Ishikawa (cell line): ENCODE results near the gene FGGY.

ENCODE experiments used
- CEBPB ChIP-seq: IDR thresholded peaks from 2 replicates; pipeline ENCODE4 v1.6.1; 2012
- CREB1 ChIP-seq: IDR thresholded peaks from 2 replicates; pipeline ENCODE4 v1.6.1; 2012; ENCODE audit warnings: low read depth
- EGR1 ChIP-seq: IDR thresholded peaks from 2 replicates; pipeline ENCODE4 v1.6.1; 2012
- EP300 ChIP-seq: IDR thresholded peaks from 2 replicates; pipeline ENCODE4 v1.6.1; 2012; ENCODE audit warnings: borderline replicate concordance
- FOXM1 ChIP-seq: IDR thresholded peaks from 2 replicates; pipeline ENCODE4 v1.6.1; 2012; ENCODE audit warnings: low read depth, borderline replicate concordance
- NFIC ChIP-seq: IDR thresholded peaks from 2 replicates; pipeline ENCODE4 v1.6.1; 2012
- RAD21 ChIP-seq: IDR thresholded peaks from 2 replicates; pipeline ENCODE4 v1.6.1; 2012; ENCODE audit warnings: low read depth
- TAF1 ChIP-seq: IDR thresholded peaks from 2 replicates; pipeline ENCODE4 v1.6.1; 2012; ENCODE audit warnings: low read depth, mild to moderate bottlenecking
- TCF12 ChIP-seq: IDR thresholded peaks from 2 replicates; pipeline ENCODE4 v1.6.1; 2012; ENCODE audit warnings: low read depth
- TEAD4 ChIP-seq: IDR thresholded peaks from 2 replicates; pipeline ENCODE4 v1.6.1; 2012
- YY1 ChIP-seq: IDR thresholded peaks from 2 replicates; pipeline ENCODE4 v1.6.1; 2012; ENCODE audit warnings: low read depth
- ZBTB7A ChIP-seq: IDR thresholded peaks from 2 replicates; pipeline ENCODE4 v1.6.1; 2012; ENCODE audit warnings: low read depth
- TF ChIP-seq, protein P1 (sequence below): IDR thresholded peaks from 2 replicates; pipeline ENCODE4 v1.6.1; 2012; ENCODE audit warnings: low read depth, mild to moderate bottlenecking
- TF ChIP-seq, protein P2 (sequence below): IDR thresholded peaks from 2 replicates; pipeline ENCODE4 v1.6.1; 2012
- TF ChIP-seq, protein P3 (sequence below): IDR thresholded peaks from 2 replicates; pipeline ENCODE4 v1.6.1; 2012

FGGY gene

GRCh38 chr1:59688976-59689375 is 392.1 kb downstream of the FGGY start:
- no peak for TF ChIP-seq NFIC

- no peak for TF ChIP-seq TEAD4
- TF ChIP-seq CEBPB: no peak
- TF ChIP-seq EGR1: no peak
- no peak for TF ChIP-seq ZBTB7A
- no peak for TF ChIP-seq YY1
- TF ChIP-seq, protein P1, sequence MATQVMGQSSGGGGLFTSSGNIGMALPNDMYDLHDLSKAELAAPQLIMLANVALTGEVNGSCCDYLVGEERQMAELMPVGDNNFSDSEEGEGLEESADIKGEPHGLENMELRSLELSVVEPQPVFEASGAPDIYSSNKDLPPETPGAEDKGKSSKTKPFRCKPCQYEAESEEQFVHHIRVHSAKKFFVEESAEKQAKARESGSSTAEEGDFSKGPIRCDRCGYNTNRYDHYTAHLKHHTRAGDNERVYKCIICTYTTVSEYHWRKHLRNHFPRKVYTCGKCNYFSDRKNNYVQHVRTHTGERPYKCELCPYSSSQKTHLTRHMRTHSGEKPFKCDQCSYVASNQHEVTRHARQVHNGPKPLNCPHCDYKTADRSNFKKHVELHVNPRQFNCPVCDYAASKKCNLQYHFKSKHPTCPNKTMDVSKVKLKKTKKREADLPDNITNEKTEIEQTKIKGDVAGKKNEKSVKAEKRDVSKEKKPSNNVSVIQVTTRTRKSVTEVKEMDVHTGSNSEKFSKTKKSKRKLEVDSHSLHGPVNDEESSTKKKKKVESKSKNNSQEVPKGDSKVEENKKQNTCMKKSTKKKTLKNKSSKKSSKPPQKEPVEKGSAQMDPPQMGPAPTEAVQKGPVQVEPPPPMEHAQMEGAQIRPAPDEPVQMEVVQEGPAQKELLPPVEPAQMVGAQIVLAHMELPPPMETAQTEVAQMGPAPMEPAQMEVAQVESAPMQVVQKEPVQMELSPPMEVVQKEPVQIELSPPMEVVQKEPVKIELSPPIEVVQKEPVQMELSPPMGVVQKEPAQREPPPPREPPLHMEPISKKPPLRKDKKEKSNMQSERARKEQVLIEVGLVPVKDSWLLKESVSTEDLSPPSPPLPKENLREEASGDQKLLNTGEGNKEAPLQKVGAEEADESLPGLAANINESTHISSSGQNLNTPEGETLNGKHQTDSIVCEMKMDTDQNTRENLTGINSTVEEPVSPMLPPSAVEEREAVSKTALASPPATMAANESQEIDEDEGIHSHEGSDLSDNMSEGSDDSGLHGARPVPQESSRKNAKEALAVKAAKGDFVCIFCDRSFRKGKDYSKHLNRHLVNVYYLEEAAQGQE: no peak
- TF ChIP-seq CREB1: no peak
- TF ChIP-seq FOXM1: no peak
- no peak for TF ChIP-seq TCF12
- TF ChIP-seq TAF1: no peak
- no peak for TF ChIP-seq RAD21
- TF ChIP-seq, protein P2, sequence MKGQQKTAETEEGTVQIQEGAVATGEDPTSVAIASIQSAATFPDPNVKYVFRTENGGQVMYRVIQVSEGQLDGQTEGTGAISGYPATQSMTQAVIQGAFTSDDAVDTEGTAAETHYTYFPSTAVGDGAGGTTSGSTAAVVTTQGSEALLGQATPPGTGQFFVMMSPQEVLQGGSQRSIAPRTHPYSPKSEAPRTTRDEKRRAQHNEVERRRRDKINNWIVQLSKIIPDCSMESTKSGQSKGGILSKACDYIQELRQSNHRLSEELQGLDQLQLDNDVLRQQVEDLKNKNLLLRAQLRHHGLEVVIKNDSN: no peak
- TF ChIP-seq, protein P3, sequence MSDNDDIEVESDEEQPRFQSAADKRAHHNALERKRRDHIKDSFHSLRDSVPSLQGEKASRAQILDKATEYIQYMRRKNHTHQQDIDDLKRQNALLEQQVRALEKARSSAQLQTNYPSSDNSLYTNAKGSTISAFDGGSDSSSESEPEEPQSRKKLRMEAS: no peak
These were observed 392.8 kb downstream of the FGGY start for GRCh38 chr1:59689730-59690129.

DNA sequence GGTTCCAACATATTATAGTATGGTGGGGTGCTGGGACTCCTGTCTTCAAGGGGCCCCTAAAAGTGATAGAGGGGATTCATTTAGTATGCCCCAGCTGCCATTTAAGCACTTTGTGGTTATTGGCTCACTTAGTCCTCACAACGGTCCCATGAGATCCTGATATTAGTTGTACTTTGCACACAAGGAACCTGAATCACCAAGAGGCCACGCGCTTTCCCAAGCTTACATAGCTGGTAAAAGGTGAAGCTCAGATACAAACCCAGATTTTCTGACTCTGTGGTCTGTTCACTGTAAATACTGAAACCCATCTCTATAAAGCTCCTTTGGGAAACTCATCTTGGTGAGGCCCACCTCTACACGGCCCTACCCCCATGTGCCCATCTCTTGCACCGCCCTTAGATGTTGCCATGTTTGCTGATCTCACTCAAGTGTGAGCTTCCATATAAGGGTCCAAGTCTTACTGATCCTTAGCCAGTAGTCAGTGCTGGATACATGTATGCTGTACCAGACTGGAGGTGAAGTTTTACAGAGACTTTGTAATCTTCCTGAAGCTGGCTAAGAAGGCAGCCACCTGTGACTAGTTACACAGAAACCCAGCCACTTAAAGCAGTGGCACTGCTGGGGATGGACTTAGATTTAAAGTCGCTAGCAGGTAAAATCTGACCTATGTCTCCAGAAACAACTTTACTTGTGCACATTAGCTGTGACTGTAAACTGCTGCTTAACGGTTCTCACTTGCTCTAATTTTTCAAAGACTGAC is 393.5 kb downstream of the FGGY start:
- no peak for TF ChIP-seq NFIC
- no peak for TF ChIP-seq EP300
- TF ChIP-seq TCF12: no peak
- no peak for TF ChIP-seq TEAD4
- no peak for TF ChIP-seq EGR1
- TF ChIP-seq YY1: no peak
- TF ChIP-seq, protein P2: no peak
- no peak for TF ChIP-seq RAD21
- TF ChIP-seq ZBTB7A: no peak

DNA sequence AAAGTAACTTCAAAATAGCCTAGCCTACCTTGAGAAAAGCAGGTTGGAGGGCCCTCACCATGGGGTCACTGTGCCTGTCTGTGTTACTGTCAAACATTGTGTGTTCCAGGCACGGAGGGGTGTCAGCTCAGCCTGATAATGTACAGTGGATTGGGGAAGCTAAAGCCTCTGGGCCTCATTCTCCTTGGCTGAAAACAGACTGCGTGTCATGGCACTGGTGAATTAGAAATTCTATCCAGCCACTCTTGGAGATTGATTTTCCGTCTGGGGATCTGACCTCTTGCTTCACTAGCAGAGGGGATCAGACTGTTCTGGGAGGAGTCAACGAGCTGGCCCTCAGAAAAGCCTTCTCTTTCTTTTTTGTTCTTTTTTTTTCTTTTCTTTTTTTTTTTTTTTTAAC is 394.4 kb downstream of the FGGY start:
- TF ChIP-seq RAD21 (no peak), NFIC (no peak), YY1 (no peak), FOXM1 (no peak), CEBPB (no peak), TAF1 (no peak), TCF12 (no peak), EP300 (no peak), EGR1 (no peak), TEAD4 (no peak), ZBTB7A (no peak), CREB1 (no peak)
- TF ChIP-seq, protein P1: no peak
- TF ChIP-seq, protein P2: no peak
- TF ChIP-seq, protein P3: no peak

GRCh38 chr1:59692591-59692990 is 395.7 kb downstream of the FGGY start:
- TF ChIP-seq RAD21 (no peak), EP300 (no peak), TEAD4 (no peak), CREB1 (no peak)
- TF ChIP-seq, protein P2: no peak
- TF ChIP-seq, protein P1: no peak
